Tibial artery (tissue), 4 donors: Measurements from ENCODE around the gene CHD6.

Source experiments
- DNase-seq, 2 donors: peaks; one replicate each; pipeline ENCODE4 v3.0.0-alpha.2; 2019
- H3K27ac ChIP-seq, 2 donors: fragments of 200-600 bp; sonication (generic) in 1 of 2; 1 replicate in 1 of 2; 2 replicates in 1 of 2; pipeline ENCODE4 v1.5.1; 2018 to 2019; ENCODE audit warnings: mild to moderate bottlenecking in 1 of 2
- H3K27me3 ChIP-seq, 2 donors: fragments of 200-600 bp; sonication (generic) in 1 of 2; one replicate each; pipeline versions ENCODE4 v1.5.1 to v1.6.0; 2016 to 2019
- H3K36me3 ChIP-seq, 3 donors: fragments of 200-600 bp; sonication (generic) in 2 of 3; one replicate each; pipeline ENCODE4 v1.5.1; 2016 to 2019; ENCODE audit warnings: mild to moderate bottlenecking in 2 of 3
- H3K4me1 ChIP-seq, 4 donors: fragments of 200-600 bp; sonication (generic) in 2 of 4; 1 replicate in 3 of 4; 2 replicates in 1 of 4; pipeline ENCODE4 v1.5.1; 2016 to 2019
- H3K4me3 ChIP-seq, 2 donors: fragments of 200-600 bp; sonication (generic) in 1 of 2; 1 replicate in 1 of 2; 2 replicates in 1 of 2; pipeline ENCODE4 v1.5.1; 2018 to 2019; ENCODE audit warnings: mild to moderate bottlenecking in 2 of 2
- H3K9me3 ChIP-seq, 3 donors: fragments of 200-600 bp; sonication (generic) in 1 of 3; one replicate each; pipeline ENCODE4 v1.5.1; 2016 to 2019
- CTCF ChIP-seq, 2 experiments: fragments of 200-600 bp in 1 of 2; fragments of 450-650 bp in 1 of 2; IDR thresholded peaks; one replicate each; pipeline ENCODE4 v1.5.1; 2017 to 2019; ENCODE audit warnings: antibody characterized with exemption in 2 of 2, mild to moderate bottlenecking in 1 of 2, moderate library complexity in 1 of 2
- intact Hi-C: fragments of 100-400 bp; cut with DNase I; formaldehyde crosslinking; loops from one replicate; pipeline ENCODE4 v1.15.0; 2023; ENCODE audit warnings: low total_unique reads

CHD6 gene

GRCh38 chr20:41355598-41356203, 262.5 kb downstream of the CHD6 start:
- Histone ChIP-seq H3K36me3 (peaks cover 13 to 82% (median 47%) of the 10 kb centered on the region in 3 donors), H3K4me1 (peaks cover 0 to 6% (median 2%) of the 10 kb centered on the region in 4 donors), H3K27ac (no peak overlapping the region), H3K9me3 (no peaks in the 10 kb centered on the region), H3K27me3 (no peaks in the 10 kb centered on the region), H3K4me3 (no peak overlapping the region)
- intact Hi-C loops, result no loop called here
- no peak for TF ChIP-seq CTCF (IDR thresholded peaks at IDR 0.05)
- no peak for DNase-seq

GRCh38 chr20:41355192-41355591, 263.0 kb downstream of the CHD6 start:
- Histone ChIP-seq H3K27me3 (no peaks in the 10 kb centered on the region), H3K36me3 (peaks cover 13 to 87% (median 50%) of the 10 kb centered on the region in 3 donors), H3K27ac (no peak overlapping the region), H3K4me3 (no peak overlapping the region), H3K9me3 (no peaks in the 10 kb centered on the region), H3K4me1 (peaks cover 0 to 6% (median 2%) of the 10 kb centered on the region in 4 donors)
- no peak for TF ChIP-seq CTCF (IDR thresholded peaks at IDR 0.05)
- no peak for DNase-seq
- intact Hi-C loops, result no loop called here

GRCh38 chr20:41353530-41353929, 264.6 kb downstream of the CHD6 start:
- H3K36me3 ChIP-seq, result peaks cover 19 to 99% (median 58%) of the 10 kb centered on the region in 3 donors
- DNase-seq, result no peak
- intact Hi-C loops, result no loop called here
- TF ChIP-seq CTCF (IDR thresholded peaks at IDR 0.05), result no peak
- no peaks in the 10 kb centered on the region for H3K9me3 ChIP-seq
- H3K27ac ChIP-seq, result no peak overlapping the region
- H3K27me3 ChIP-seq, result no peaks in the 10 kb centered on the region
- H3K4me1 ChIP-seq, result peaks cover 0 to 6% (median 2%) of the 10 kb centered on the region in 4 donors
- H3K4me3 ChIP-seq, result no peak overlapping the region

GRCh38 chr20:41352666-41353065, 265.5 kb downstream of the CHD6 start:
- H3K36me3 ChIP-seq, result peaks cover 14 to 99% (median 52%) of the 10 kb centered on the region in 3 donors
- H3K27me3 ChIP-seq, result no peaks in the 10 kb centered on the region
- H3K9me3 ChIP-seq, result no peaks in the 10 kb centered on the region
- H3K4me1 ChIP-seq, result peaks cover 0 to 6% (median 2%) of the 10 kb centered on the region in 4 donors
- H3K27ac ChIP-seq, result no peak overlapping the region
- H3K4me3 ChIP-seq, result no peak overlapping the region
- TF ChIP-seq CTCF (IDR thresholded peaks at IDR 0.05), result no peak
- intact Hi-C loops, result no loop called here
- no peak for DNase-seq

- TF ChIP-seq CTCF (IDR thresholded peaks at IDR 0.05), result no peak
- no peaks in the 10 kb centered on the region for H3K27me3 ChIP-seq
- intact Hi-C loops, result no loop called here
- peaks cover 0 to 6% (median 2%) of the 10 kb centered on the region in 4 donors for H3K4me1 ChIP-seq
- H3K9me3 ChIP-seq, result no peaks in the 10 kb centered on the region
- no peak for DNase-seq
- no peak overlapping the region for H3K27ac ChIP-seq
- H3K36me3 ChIP-seq, result peaks cover 8 to 99% (median 53%) of the 10 kb centered on the region in 3 donors
- no peak overlapping the region for H3K4me3 ChIP-seq
Observed at GRCh38 chr20:41352106-41352505, 266.1 kb downstream of the CHD6 start.
